ENCODE measurements around the gene TPD52L1.

TPD52L1 gene

GRCh38 chr6:125183391-125183790, 29.8 kb downstream of the TPD52L1 start:
- no peak for DNase-seq

- DNase-seq = no peak
Observed at GRCh38 chr6:125188037-125188436, 34.5 kb downstream of the TPD52L1 start.

DNA sequence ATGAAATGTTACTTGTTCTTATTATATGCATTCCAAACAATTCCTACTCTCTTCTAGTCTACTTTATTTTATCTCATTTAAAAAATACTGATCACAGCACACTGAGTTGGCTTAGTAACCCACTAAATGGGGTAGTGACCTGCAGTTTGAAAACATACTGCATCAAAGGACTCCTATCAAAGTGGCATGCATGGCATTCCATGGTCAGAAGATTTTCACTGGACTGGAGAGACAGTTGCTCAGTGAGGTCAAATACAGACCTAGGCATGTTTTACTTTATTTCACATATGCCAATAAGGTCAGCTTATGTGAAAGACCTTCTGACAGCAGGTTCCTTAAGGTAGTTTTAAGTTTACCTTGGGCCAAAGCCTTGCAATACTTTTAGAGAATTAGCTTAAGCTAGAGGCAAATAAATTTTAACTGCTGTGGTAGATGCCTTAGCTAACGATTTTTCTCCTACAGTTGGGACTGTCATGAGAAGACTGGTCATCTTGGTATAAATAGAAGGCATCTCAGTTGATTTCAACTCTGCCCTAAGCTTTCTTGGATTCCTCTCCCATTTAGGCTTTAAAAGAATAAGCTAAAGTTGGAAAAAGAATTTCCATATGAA, 35.1 kb downstream of the TPD52L1 start:
- DNase-seq = no peak

- DNase-seq = no peak
Observed at GRCh38 chr6:125189494-125189893, 35.9 kb downstream of the TPD52L1 start.

GRCh38 chr6:125190667-125191066, 37.1 kb downstream of the TPD52L1 start:
- no peak for DNase-seq

GRCh38 chr6:125191916-125192609, 38.5 kb downstream of the TPD52L1 start:
- no peak for DNase-seq

DNA sequence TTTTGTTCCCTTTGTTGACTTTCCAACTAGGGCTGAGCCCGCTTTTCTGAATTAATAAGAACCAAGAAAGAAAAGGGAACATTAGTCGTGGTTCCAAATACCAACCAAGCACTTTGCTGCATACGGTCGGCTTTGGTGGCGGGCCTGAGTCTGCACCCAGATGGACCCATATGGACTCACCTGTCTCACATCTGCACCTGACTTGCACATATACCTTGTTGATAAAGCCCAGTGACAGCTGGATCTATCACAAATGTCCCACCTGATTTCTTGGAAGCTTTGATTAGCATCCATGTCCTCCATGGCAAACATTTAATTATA, 39.0 kb downstream of the TPD52L1 start:
- DNase-seq = no peak

GRCh38 chr6:125193208-125193607, 39.6 kb downstream of the TPD52L1 start:
- DNase-seq = no peak

- no peak for DNase-seq
Observed at GRCh38 chr6:125194941-125195340, 41.4 kb downstream of the TPD52L1 start.

DNA sequence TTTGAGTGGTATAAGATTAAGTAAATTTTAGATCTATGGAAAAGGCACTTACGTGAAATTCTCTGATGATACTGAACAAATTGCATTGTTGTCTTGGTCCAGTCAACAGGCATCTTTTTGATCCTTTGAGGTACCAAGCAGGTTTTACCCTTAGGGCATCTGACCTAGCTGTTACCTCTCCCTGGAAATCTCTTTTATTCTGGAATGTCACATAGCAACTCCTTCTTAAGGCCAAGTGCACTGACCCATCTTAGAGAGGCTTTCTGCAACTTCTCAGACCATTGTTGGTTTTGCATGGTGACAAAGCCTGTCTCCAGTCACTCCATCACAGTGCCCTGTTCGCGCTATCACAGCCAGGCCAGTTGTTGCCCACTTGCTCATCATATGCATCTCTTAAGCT, 42.0 kb downstream of the TPD52L1 start:
- no peak for DNase-seq

- DNase-seq = no peak
Observed at GRCh38 chr6:125196613-125197012, 43.0 kb downstream of the TPD52L1 start.

- DNase-seq = no peak
Observed at GRCh38 chr6:125197795-125198269, 44.3 kb downstream of the TPD52L1 start.

- DNase-seq = no peak
Observed at GRCh38 chr6:125198398-125198937, 44.9 kb downstream of the TPD52L1 start.

DNA sequence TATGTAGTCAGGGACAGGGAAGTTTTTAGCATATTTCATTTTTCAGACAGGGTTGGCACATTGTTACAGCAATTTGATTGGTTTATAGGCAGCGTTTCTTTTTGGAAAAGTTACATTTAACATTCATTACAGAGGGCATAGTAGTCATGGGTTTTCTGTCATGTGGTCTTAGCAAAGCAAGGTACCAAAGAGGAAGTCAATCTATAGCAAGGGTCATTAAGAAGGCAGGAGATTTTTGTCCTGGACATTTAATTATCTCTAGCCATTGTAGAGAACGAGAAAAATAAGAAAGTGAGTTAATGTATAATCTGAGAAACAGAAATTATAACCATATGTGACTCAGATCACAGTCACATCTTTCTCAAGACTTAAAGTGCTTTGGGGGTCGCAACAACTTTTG, 47.4 kb downstream of the TPD52L1 start:
- no peak for DNase-seq

- no peak for DNase-seq
Observed at GRCh38 chr6:125201961-125202729, 48.6 kb downstream of the TPD52L1 start.

GRCh38 chr6:125203395-125203794, 49.8 kb downstream of the TPD52L1 start:
- DNase-seq = no peak

DNA sequence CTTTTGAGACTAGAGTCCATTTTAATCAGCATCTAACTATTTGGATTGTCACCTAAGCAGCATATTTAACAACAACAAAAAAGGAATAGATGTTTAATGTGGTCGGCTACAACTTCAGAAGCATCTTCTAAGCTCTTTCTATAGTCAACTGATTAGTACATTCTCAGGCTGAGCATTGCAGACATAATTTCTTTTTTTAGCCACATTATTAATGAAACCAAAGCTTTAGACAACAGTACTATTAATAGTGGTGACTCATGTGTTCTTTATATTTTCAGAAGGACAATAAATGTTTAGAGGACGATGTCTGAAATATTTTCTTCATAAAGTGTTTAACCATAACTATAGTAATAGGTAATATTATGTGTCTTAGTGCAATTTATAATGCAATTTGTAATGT, 52.4 kb downstream of the TPD52L1 start:
- DNase-seq = no peak

DNA sequence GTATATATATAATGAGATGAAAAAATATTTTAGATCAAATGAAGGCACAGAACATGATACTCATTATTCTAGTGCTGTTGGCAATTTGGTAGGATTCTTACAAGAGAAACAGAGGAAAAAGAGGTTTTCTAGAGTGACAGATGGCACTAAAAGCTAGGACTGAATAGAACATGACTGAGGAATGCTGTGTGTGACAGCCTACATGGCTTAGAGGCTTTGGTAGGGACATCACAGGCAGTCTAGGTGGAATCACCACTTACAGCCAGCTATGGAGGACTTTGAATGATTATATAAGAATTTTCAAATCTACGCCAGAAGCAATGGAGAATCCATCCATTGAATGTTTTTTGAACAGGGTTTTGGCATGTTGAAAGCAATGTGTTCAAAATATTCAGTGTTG, 52.8 kb downstream of the TPD52L1 start:
- DNase-seq = no peak

GRCh38 chr6:125207956-125208355, 54.4 kb downstream of the TPD52L1 start:
- no peak for DNase-seq

- DNase-seq = no peak
Observed at GRCh38 chr6:125208625-125209249, 55.2 kb downstream of the TPD52L1 start.

- no peak for DNase-seq
Observed at GRCh38 chr6:125210667-125211066, 57.1 kb downstream of the TPD52L1 start.

DNA sequence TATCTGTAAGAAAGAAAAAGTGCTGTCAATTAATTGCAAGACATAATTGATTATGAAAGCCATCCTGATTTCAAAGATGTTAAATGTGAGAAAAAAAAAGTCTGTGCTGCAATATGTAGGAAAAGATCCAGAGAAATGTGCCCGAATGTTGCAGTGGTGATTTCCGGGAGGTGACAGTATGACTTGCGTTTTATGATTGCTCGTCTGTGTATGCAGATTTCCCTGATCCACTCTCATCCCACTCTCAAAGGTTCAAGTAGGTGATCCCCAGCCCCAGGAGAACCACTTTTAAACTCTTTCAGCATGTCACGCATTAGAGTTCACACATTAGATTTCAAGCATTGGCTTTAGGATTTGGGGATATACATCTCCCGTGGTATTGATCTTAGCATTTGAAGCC, 57.8 kb downstream of the TPD52L1 start:
- no peak for DNase-seq

DNA sequence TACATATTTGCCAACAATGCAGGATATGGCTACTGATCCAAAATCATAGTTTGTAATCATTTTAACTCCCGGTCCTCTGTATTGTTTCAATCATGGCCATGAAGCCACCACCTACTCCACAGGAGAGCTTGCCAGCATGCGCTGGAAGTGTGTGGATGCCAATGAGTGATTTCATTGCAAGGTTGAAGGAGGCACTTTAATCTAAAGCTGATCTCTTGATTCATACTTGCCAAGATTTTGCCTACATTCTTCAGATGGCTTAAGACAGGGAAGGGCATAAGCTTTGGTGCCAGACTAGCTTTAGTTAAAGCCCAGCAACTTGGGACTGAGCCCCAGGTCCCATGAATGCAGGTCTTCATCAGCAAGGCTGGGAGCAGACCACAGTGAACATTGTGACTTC, 58.8 kb downstream of the TPD52L1 start:
- no peak for DNase-seq
